ENCODE data around the gene ZC3H7B.
"Not testable (repeated sequence)": the region's sequence is repeated elsewhere in the genome, so short reads cannot be mapped to it uniquely, and the experiment has no call there.

The ZC3H7B gene

GRCh38 chr22:41387341-41387740, 86.0 kb downstream of the ZC3H7B start:
- DNase-seq: no peak

DNA sequence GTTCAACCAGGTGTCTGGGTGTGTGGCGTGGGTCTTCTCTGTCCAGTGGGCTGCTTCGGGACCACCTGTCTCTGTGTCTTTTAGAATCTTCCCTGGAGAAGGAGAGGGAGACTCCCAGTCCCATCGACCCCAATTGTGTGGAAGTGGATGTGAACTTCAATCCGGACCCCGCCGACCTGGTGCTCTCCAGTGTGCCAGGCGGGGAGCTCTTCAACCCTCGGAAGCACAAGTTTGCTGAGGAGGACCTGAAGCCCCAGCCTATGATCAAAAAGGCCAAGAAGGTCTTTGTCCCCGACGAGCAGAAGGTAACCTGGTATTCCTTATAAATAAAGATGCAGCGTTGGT, 92.7 kb downstream of the ZC3H7B start:
- no peak for DNase-seq

DNA sequence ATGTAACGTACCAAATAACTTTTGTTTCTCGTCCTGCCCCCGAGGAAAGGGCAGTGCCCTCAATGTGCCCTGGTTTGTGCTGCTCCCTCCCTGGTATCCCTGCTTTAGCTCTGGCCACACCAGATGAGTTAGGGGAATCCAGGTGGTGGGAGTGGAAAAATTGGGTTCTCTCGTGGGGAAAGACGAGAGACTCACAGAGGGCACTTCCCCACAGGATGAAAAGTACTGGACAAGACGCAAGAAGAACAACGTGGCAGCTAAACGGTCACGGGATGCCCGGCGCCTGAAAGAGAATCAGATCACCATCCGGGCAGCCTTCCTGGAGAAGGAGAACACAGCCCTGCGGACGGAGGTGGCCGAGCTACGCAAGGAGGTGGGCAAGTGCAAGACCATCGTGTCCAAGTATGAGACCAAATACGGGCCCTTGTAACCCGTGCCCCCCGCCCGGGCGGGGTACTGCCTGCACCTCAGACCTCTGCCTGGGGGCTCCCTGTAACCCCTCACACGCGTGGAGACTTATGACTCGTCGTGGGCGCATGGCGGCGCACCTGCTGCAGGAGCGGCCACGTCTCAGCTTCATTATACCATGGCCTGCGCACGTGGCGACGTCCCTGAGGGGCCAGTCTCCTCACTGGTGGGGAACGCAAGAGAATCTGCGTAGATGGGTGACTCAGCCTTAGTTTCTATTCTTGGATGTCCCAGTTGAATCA, 94.4 kb downstream of the ZC3H7B start:
- DNase-seq: no peak

DNA sequence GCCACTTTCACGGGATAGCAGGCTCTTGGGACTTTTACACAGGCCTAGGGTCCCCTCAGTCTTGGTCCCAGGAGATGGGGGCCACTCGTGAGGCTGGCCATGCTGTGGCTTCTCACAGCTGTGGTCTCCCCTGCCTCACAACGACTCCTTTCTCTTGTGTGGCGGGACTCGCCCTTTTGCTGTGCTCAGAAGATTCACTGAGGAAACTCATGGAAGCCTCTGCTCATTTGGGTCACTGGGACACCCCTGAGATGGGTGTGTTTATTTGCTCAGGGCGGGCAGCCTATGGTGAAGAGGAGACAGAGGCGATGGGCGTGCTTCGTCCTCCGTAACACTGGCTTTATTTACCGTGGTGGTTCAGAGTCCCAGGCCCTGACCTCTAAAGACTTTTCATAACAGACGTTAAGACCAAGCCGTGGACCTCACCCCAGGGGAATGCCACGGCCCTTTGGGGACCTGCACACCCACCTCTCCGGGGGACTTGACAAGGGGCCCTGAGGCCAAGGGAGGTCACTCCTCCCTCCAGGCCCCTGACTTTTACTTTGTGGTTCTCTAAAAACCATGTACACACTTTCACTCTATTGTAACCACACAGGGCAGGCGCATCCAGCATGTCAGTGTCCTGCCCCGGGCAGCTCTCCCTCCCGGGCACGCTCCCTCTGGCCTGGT, 96.0 kb downstream of the ZC3H7B start:
- DNase-seq: no peak

DNA sequence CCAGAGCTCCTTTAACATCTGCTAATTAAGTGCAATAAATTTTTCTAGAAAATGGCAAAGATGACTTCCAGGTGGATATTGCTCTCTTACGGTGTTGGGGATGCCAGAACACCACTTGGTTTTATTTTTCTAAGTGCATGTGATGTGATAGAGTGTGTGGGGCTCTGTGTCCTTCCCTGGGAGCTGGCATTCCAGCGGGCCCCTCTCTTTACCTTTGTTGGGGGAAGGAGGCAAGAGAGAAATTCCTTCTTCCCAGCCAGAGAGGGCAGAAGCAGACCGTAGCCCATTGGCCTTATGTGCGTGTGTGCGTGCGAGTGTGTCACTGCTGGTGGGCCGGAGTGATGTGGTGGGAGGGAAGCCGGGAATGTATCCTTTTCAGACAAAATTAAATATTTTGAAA, 97.6 kb downstream of the ZC3H7B start:
- no peak for DNase-seq

DNA sequence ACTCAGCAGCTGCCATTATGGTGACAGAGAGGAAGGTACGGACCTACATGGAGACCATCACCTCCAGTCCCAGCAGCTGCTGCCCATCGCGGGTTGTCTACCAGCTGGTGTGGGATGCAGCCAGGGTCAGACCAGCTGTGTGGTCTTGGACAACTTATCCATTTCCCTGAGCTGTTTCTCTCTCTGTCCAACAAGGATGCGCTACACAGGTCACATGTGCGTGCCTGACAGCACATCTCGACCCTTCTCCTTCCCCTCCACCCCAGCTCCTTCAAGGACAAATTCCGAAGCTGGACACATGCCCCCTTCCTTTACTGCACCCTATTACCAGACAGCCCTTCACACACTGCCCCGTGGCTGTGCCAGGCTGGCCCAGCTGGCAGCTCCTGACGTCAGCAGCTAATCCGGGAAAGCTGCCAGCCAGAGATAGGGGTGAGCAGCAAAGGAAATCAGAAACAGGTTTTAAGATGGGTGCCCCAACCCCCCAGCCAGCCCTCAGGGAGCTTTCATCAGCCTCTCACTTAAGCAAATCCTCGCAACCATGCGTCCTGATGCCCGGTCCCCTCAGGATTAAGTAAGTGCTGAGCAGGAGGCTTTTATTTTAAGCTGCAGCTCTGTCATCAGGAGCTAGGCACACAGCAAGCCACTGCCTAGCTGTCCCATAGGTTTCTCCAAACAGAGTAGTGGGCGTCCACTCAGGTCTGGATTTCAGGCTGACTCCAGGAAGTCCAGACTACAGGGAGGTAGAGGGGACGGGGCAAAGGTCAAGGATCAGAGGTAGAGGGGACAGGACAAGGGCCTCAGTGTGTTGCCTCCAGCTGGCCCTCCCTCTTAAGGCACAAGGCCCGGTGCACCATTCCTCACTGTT, 100.7 kb downstream of the ZC3H7B start:
- no peak for DNase-seq

- DNase-seq: not testable (repeated sequence)
Observed at GRCh38 chr22:41402851-41403250, 101.5 kb downstream of the ZC3H7B start.

GRCh38 chr22:41403532-41404318, 102.4 kb downstream of the ZC3H7B start:
- DNase-seq: peak; percentile 91

- DNase-seq: no peak
Observed at GRCh38 chr22:41405588-41405987, 104.3 kb downstream of the ZC3H7B start.

GRCh38 chr22:41406410-41406809, 105.1 kb downstream of the ZC3H7B start:
- DNase-seq: no peak

- no peak for DNase-seq
Observed at GRCh38 chr22:41407433-41407832, 106.1 kb downstream of the ZC3H7B start.

- DNase-seq: no peak
Observed at GRCh38 chr22:41408665-41409064, 107.3 kb downstream of the ZC3H7B start.
